Ureter (tissue), 1 donor: ENCODE measurements around the gene SPATA32. TPM values are rescaled to one million over a fixed set of nuclear protein-coding genes. Genes with fewer than 3 reads are reported as not detected.

ENCODE experiments used
- DNase-seq: peaks from one replicate; pipeline ENCODE4 v3.0.0-alpha.2; 2020; ENCODE audit warnings: low spot score
- total RNA-seq: library from RNA; stranded (reverse); gene quantifications from one replicate; pipeline ENCODE4 v1.2.4, GENCODE V29; 2023
- donor health status: DM: yes; HTN: yes; CAD: no.

Gene SPATA32
- total RNA-seq, 1 donor from 2014 or later, result not detected

DNA sequence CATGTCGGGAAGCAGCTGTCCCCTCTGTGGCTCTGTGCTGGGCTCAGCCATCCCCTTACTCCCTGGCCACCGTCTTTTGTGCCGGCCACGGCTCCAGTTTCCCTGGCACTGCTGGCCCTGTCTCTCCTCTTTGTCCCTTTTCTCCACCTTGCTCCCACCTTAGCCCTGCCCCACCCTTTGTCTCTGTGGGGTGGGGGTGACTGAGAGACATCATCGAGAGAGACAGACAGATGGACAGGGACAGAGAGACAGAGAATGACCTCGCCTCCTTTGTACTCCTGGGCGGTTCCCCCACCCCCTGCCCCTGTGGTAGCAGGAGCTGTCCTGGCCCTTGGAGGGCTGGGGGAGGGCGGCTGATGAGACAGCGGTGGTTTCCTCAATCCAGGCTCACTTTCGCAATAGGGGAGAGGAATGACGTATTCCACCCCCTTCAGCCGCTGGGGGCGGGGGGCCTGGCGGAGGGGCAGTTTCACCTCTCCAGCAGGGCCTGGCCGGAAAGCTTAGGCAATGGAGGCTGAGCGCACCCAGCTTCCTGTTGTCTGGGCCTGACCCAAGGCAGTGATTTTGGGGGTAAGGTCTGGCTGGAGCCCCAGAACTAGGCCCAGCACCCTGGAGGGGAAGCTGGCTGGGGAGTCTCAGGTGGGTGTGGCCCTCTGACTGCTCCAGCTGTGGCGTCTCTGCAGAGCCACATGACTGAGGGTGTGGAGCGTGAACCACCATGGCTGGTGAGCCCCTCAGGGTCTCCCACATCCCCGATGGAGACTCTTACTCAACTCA is 32.9 kb downstream of the SPATA32 start:
- DNase-seq, result peak; percentile 83

DNA sequence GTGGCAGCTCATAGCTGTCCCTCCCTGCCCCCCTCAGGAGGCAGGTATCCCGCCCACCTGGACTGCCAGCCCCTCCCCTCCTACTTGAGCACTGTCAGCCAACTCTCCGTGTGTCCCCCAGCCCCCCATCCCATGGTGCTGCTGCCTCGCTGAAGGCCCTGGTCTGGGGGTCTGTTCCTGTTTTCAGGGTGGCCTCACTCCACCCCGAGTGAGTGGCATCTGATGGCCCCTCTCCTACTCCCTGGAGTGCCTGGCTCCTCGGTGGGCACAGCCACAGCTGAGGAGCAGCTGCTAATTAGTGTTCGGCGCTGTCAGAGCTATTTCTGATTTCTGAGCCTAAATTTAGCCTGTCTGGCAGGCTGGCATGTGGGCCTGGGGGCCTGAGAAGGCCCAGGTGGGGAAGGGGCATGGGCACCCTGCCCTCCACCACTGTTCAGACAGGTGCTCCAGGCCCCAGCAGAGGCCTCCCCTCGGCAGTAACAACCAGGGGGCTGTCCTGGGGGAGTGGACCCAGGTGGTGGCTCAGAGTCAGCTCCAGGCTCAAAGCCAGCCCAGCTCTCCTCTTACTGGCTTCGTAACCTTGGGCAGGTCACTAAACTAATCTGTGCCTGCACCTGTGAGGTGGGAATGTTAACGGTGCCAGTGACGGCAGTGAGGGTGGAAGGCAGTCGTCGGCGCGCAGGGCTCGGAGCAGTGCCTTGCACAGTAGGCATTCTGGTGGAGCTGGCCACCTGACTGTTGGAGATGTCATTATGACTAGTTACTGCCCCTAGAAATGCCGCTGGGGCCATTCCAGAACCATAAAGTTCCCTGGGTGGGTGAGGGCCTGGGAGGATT is 33.8 kb downstream of the SPATA32 start:
- DNase-seq, result no peak

DNA sequence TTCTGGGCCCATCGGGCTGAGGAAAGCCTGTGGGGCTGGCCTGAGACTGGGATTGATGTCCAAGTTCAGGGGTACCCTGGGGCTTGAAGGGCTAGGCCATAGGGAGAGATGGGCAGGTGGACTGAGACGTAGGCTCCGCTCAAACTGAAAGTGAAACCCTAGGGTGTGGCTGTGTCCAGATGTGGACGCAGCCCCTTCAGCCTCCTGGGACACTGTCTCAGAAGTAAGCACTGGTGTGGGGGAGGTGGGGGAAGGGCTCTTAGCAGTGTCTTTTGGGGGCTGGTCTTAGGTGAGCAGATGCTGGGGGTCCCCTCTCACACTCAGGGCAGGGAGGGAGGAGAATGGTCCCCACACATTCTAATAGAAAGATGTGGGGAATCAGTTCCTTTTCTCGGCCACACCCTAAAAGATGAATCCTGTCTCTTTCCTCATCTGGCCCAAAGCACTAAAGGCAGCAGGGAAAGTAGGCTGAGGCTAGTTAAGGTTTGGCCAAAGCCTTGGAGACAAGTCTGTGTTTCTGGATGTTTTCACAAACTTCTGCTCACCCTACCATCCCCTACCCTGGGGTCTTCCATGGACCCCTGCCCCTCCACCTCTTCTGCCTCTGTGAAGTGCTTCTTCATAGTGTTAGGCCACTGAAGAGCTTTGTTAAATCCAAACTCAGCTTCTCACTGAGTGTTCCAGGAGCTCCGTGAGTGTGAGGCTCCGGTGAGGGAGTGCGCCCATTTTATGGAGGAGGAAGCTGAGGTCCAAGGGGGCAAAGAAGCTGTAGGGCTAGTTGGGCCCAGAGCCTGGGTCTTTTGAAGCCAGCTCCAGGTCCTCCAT is 34.6 kb downstream of the SPATA32 start:
- DNase-seq, result no peak

DNA sequence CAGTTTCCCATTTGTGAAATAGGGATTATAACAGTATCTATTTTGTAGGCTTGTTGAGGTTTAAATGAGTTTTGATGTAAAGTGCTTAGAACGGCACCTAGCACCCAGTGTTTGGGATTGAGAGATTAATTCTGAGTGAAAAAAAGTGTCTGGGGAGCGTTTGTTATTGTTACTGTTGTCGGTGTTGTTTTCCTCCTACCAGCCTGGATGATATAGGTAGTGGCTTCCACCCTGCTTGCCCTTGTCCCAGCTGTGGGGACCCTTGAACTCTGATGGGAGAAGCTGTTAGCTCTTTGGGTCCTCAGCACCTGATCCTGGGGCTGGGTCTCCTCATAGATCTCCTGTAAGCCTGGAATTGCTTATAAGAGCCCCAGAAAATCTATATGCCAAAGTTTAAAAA is 35.3 kb downstream of the SPATA32 start:
- DNase-seq, result no peak

DNA sequence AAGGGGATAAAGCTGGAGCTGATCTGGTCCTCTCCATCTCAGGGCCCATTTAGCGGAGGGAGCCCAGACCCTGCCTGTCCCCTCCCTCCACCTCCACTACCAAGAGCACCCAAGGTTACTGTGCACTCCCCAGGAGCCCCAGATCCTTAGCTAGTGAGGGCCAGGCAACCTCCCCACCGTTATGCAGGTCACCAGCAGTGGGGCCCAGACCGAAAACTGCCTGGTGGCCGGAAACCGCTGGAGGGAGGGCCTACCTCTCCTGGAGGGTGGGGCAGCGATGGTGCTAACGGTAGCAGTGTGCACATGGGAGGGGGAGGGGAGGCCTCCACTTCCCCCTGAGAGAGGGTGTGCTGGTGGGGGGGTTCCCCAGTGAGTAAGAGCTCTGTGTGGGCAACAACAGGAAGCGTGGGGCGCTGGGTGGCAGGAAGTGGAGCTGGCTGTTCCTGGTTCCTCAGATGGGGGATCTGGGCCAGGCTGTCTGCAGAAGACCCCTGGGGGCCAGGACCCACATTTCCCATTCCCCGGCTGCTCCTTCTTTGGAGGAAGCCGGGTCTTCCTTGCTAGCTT is 35.8 kb downstream of the SPATA32 start:
- peak; percentile 79 for DNase-seq

DNA sequence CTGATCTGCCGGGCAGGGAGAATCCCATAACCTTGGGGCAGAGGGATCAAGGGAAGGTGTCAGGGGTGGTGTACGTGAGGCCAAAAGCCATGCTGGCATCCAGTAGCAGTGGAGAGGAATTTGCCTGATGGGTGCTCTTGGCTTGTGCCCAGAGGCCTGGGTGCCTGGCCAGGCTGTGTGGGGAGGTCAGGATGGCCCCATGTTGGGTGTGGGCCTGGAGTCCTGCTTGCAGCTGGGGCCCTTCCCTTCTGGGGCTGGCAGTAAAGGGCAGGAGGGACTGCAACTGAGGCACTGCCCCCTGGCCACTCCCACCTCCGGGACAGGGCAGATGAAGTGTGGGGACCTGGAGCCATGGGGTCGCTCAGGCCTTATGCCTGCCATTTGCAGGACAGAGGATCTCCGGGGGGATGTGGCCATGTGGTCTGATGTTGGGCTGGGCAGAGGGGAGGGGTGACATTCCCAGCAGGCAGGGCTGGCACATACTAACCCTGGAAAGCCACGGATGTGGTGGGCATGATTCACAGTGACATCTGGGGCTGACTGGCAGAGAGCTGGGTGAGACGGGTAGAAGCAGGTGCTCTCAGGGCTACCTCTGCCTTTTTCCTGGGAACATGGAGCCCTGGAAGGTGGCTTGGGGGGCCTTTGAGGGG is 36.7 kb downstream of the SPATA32 start:
- DNase-seq, result no peak

DNA sequence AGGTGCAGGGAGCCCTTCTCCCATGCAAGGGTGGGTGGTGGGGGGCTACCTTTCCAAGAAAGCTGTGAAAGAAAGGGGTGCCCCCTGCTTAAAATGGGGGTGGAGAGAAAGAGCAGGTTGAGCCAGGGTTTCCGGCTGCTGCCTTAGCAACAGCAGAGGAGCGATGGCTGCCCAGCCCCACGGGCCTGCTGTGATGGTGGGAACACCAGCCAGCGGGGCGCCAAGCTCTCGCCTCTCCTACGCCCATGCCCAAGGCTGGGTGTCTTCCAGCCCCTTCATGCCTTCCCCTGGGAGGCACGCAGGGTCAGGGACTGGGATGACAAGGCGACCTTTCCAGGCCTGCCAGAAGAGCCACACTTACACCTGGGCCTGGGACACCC is 37.2 kb downstream of the SPATA32 start:
- DNase-seq, result no peak

DNA sequence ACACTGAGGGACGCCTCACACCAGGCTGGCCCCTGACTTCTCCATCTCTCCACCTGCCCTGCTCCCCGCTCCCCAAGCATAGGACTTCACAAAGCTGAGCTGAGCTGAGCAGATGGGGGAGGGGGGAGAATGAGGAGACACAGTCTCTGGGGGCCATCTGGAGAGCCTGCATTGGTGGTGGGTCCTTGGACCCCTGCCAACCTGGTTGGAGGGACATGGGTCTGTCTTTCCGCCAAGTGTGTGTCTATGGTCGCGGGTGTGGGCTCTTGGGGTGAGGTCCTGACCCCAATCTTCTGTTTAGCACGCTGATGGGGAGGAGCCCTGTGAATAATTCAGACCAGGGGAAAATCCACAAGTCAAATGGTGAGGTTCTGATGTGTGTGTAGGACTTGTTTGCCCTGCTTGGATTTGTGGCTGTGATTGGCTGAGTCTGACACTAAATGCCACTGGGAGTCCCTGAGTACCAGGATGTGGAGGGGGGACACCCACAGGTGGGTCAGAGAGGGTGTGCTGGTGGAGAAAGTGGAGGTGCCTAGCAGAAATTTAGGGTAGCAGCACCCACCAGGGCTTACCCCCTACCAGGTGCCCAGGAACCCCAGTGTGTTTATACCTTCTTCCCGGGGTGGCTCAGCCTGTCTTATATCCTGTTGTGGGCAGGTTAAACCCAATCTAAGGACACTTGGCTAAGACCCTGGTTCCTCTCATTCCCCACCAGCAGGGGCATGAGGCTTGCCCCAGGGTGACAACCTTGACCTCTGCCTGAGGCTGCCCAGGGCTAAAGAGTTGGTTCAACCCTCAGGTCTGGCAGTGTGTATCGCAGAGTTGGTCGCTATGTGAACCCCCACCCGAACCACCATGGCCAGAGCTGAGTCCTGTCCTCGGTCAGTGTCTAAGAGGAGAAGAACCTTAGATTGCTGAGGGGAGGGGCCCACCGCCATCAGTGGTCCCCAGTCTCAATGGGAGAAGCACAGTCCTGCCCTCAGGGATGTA is 38.1 kb downstream of the SPATA32 start:
- no peak for DNase-seq

DNA sequence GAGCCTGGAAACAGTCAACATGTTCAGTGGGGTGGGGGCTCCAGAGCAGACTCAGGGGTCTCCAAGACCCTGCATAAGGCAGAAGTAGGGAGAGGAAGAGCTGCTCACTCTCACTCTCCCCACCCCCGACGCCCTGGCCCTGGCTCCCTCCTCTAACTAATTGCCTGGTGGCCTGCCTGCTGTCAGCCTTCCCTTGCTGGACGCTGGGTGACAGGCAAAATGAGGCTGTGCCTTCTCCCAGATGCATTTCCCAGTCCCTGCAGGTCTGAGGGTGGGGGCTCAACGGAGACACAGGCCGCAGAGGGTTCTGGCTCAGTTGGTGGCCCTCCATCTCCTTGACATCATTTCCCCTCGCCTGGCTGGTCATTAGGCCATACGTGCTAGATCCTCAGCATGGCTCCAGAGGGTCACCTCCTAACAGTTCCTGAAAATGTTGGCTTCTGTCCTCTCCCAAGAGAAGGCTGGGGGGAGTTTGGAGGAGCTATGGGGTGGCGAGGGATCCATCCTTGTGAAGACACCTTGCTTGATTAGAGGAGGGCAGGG is 38.8 kb downstream of the SPATA32 start:
- no peak for DNase-seq

DNA sequence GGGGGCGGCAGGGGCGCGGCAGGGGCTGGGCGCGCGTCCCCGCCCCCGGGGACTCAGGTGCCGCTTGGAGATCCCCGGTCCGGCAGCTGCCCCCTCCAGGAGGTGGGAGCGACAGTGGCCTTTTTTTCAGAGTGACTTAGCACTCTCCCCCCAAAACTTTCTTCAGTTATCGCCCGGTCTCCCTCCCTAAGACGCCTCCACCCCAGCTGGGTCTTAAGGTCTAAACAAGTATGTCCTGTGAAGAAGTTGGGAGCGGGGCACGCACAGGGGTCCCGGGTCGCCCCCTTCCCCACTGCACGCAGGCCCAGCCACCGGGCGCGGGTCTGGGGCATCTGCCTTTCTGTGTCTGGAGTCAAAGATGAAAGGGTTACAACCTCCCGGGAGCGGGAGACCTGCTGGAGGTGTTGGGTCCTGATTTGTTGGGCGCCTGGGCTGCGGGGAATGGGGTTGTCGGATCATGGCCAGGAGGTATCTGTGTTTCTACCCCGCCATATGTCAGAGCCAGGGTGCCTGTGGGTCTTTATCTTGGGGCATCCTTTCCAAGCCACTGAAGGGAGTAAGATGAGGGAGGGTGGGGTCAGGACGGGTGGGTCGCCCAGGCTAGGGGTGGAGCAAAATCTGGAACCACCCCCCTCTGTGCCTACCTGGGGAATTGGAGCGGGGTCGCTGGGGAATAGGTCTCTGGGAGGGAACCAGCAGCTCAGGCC is 39.5 kb downstream of the SPATA32 start:
- DNase-seq, result no peak

DNA sequence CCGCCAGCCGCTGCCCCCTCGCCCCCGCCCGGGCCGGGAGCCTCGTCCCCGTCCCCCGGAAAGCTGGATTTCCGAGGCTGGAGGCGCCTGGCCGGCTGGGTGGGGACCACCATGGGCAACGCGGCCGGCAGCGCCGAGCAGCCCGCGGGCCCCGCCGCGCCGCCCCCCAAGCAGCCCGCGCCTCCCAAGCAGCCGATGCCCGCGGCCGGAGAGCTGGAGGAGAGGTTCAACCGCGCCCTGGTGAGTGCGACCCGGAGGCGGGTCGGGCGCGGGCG is 39.9 kb downstream of the SPATA32 start:
- no peak for DNase-seq

DNA sequence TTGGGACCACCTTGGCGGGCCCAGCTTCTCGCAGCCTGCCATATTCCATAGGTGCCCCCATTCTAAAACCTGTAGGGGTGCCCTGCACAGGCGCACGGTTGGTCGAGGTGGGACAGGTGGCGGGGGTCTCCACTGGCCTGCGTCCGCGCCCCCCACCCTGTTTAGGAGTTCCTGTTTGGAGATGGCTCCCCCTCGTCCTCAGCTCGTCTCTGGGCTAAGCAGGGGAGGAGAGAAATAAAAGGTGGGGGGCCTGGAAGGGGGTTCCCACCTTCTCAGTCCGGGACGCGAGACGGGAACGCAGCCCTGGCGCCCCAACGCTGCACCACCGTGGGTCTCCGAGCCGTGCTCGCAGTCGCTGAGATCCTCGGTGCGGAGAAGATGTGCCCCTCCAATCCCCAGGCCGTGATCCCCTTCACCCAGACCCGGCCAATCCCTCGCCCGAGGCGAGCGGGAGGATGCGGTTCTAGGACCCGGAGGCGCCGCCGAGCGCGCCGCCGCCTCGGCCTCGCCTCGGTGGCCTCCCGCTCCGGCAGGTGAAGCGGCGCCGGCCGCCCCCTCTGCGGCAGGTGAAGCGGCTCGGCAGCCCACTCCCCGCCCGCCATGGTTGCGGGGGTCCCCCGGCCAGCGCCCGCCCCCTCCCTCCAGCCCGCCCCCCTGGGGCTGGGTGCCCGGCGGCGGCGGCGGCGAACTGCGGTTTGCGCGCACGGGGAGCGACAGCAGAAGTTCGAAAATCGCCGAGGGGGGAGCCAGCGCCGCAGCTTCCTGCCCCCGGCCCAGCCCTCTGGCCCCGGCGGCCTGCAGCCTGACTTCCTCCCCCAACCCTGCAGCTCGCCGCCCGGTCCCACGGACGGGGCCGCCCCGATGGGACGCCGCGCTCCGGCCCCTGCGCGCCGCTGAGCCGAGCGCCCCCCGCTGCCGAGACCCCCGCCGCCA is 40.5 kb downstream of the SPATA32 start, which contains the start of gene FMNL1:
FMNL1 (plus strand) TSS at position 805 of the 933 bp plus-strand sequence. CDS start 240 bp downstream, outside the sequence.
- DNase-seq, result no peak

DNA sequence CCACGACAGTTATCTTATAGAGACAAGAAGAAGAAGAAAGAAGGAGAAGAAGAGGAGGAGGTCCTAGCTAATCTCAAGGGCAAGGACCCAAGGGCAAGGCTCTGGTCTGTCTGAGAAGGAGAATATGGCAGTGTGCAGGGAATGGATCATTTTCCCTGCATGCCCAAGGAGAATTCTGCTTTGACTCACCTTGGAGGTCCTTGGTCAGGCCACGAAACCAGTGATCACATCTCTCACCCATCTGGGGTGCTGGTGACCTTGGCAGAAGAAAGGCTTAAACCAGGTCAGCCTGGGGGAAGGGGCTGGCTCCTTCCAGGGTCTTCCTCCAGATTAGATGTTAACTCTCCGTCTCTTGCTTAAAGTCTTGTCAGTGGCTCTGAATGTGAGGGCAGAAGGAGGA is 41.8 kb downstream of the SPATA32 start:
- DNase-seq, result no peak

DNA sequence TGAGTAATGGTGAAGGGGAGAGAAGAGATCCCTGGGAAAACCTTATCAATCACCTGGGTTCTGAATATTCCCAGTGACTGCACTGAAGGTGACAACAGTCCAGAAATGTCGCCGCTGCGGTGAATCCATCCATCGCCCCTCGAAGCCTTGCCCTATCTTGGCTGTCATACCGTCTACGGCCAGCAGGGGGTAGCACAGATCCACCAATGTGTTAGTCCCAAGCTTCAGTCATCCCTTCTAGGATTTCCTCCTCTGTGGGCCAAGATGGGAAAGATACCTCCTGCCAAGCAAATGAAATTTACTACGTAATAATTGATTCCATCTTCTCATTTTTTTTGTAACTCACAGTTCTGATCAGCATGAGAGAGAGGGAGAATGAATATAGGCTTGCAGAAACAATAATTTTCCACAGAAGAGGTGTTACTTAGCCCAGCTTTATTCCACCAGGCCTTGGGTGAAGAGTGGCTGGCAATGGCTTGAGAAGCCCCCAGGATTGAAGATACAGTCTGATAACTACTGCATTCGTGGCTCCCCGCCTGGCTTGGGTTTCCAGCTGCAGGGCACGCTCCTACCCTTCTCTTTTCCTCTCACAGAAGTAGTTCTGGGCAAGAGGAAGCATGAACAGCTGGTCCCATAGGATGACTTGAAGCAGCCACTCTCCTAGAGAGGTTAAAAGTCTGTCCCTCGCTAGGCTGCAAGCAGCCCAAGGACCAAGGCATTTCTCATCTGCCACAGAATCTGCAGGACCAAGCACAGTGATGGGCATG is 42.8 kb downstream of the SPATA32 start:
- DNase-seq, result peak; percentile 89
